ENCODE results near the gene CDC14B.
"Not testable (repeated sequence)": the region's sequence is repeated elsewhere in the genome, so short reads cannot be mapped to it uniquely, and the experiment has no call there.

CDC14B gene

GRCh38 chr9:96587338-96588315 is 32.0 kb downstream of the CDC14B start:
- TF ChIP-seq CTCF (IDR thresholded peaks at IDR 0.05; ENCODE audit: borderline replicate concordance, insufficient read depth, low read depth, low read length): no peak
- no peak overlapping the region for H3K4me3 ChIP-seq (ENCODE audit: low read depth, low read length)

- TF ChIP-seq CTCF (IDR thresholded peaks at IDR 0.05; ENCODE audit: borderline replicate concordance, insufficient read depth, low read depth, low read length): no peak
- no peak overlapping the region for H3K4me3 ChIP-seq (ENCODE audit: low read depth, low read length)
Observed at GRCh38 chr9:96585426-96585825, 34.2 kb downstream of the CDC14B start.

- H3K4me3 ChIP-seq (ENCODE audit: low read depth, low read length): not testable (repeated sequence)
Observed at GRCh38 chr9:96582199-96582598, 37.4 kb downstream of the CDC14B start.

- TF ChIP-seq CTCF (IDR thresholded peaks at IDR 0.05; ENCODE audit: borderline replicate concordance, insufficient read depth, low read depth, low read length): no peak
Observed at GRCh38 chr9:96581786-96582185, 37.9 kb downstream of the CDC14B start.

GRCh38 chr9:96581301-96581700 is 38.3 kb downstream of the CDC14B start:
- H3K4me3 ChIP-seq (ENCODE audit: low read depth, low read length): no peak overlapping the region
- no peak for TF ChIP-seq CTCF (IDR thresholded peaks at IDR 0.05; ENCODE audit: borderline replicate concordance, insufficient read depth, low read depth, low read length)

More at GRCh38 chr9:96581786-96582185, 37.9 kb downstream of the CDC14B start:
- no peak overlapping the region for H3K4me3 ChIP-seq (ENCODE audit: low read depth, low read length)

- TF ChIP-seq CTCF (IDR thresholded peaks at IDR 0.05; ENCODE audit: borderline replicate concordance, insufficient read depth, low read depth, low read length): no peak
- H3K4me3 ChIP-seq (ENCODE audit: low read depth, low read length): no peak overlapping the region
Observed at GRCh38 chr9:96574931-96575351, 44.7 kb downstream of the CDC14B start.

GRCh38 chr9:96574455-96574854 is 45.2 kb downstream of the CDC14B start:
- H3K4me3 ChIP-seq (ENCODE audit: low read depth, low read length): no peak overlapping the region
- TF ChIP-seq CTCF (IDR thresholded peaks at IDR 0.05; ENCODE audit: borderline replicate concordance, insufficient read depth, low read depth, low read length): no peak
